Esophagus squamous epithelium (tissue), 4 donors: ENCODE results near the gene ANKS1B.

Source experiments
- POLR2A ChIP-seq, 4 donors: fragments of 450-650 bp; IDR thresholded peaks; one replicate each; pipeline ENCODE4 v1.6.1; 2017; ENCODE audit warnings: antibody characterized with exemption in 4 of 4, mild to moderate bottlenecking in 4 of 4, moderate library complexity in 3 of 4
- TF ChIP-seq, protein P1 (sequence below), 6 experiments: fragments of 450-650 bp in 4 of 6; fragments of 200-600 bp in 2 of 6; sonication (generic) in 2 of 6; IDR thresholded peaks; one replicate each; pipeline ENCODE4 v1.5.1; 2016 to 2019; ENCODE audit warnings: antibody characterized with exemption in 6 of 6, mild to moderate bottlenecking in 4 of 6, moderate library complexity in 4 of 6

- TF ChIP-seq, protein P1, sequence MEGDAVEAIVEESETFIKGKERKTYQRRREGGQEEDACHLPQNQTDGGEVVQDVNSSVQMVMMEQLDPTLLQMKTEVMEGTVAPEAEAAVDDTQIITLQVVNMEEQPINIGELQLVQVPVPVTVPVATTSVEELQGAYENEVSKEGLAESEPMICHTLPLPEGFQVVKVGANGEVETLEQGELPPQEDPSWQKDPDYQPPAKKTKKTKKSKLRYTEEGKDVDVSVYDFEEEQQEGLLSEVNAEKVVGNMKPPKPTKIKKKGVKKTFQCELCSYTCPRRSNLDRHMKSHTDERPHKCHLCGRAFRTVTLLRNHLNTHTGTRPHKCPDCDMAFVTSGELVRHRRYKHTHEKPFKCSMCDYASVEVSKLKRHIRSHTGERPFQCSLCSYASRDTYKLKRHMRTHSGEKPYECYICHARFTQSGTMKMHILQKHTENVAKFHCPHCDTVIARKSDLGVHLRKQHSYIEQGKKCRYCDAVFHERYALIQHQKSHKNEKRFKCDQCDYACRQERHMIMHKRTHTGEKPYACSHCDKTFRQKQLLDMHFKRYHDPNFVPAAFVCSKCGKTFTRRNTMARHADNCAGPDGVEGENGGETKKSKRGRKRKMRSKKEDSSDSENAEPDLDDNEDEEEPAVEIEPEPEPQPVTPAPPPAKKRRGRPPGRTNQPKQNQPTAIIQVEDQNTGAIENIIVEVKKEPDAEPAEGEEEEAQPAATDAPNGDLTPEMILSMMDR (IDR thresholded peaks at IDR 0.05), result no peak
- no peak for TF ChIP-seq POLR2A (IDR thresholded peaks at IDR 0.05)
Observed at GRCh38 chr12:98733667-98734350, 1250.9 kb downstream of the ANKS1B start.
